ENCODE results near the gene SPINK6.

Gene SPINK6

GRCh38 chr5:148202531-148203203 is at the start of gene SPINK6:
TSS of gene SPINK6 (plus strand) at chr5:148203042. CDS start at chr5:148203097, 55 bp downstream.
- DNase-seq (ENCODE audit: low spot score) = no peak

- no peak for DNase-seq (ENCODE audit: low spot score)
Observed at GRCh38 chr5:148156609-148157008, 46.2 kb upstream of the SPINK6 start.

GRCh38 chr5:148162038-148162437 is 40.8 kb upstream of the SPINK6 start:
- DNase-seq (ENCODE audit: low spot score) = no peak

GRCh38 chr5:148163345-148163744 is 39.5 kb upstream of the SPINK6 start:
- DNase-seq (ENCODE audit: low spot score) = no peak

GRCh38 chr5:148166550-148167283 is 36.1 kb upstream of the SPINK6 start:
- DNase-seq (ENCODE audit: low spot score) = no peak

GRCh38 chr5:148168246-148168645 is 34.6 kb upstream of the SPINK6 start, which contains the start of gene SPINK14:
TSS of gene SPINK14 (plus strand) at chr5:148168546. CDS start at chr5:148169733, 1,187 bp downstream.
- DNase-seq (ENCODE audit: low spot score) = no peak

- no peak for DNase-seq (ENCODE audit: low spot score)
Observed at GRCh38 chr5:148172377-148172776, 30.5 kb upstream of the SPINK6 start.

GRCh38 chr5:148176480-148176879 is 26.4 kb upstream of the SPINK6 start:
- no peak for DNase-seq (ENCODE audit: low spot score)

- no peak for DNase-seq (ENCODE audit: low spot score)
Observed at GRCh38 chr5:148177207-148177606, 25.6 kb upstream of the SPINK6 start.

- peak; percentile 71 for DNase-seq (ENCODE audit: low spot score)
Observed at GRCh38 chr5:148179234-148179824, 23.5 kb upstream of the SPINK6 start.

GRCh38 chr5:148186248-148187003 is 16.4 kb upstream of the SPINK6 start:
- no peak for DNase-seq (ENCODE audit: low spot score)

- no peak for DNase-seq (ENCODE audit: low spot score)
Observed at GRCh38 chr5:148191010-148191409, 11.8 kb upstream of the SPINK6 start.

GRCh38 chr5:148193202-148193601 is 9.6 kb upstream of the SPINK6 start:
- no peak for DNase-seq (ENCODE audit: low spot score)

- no peak for DNase-seq (ENCODE audit: low spot score)
Observed at GRCh38 chr5:148201151-148201550, 1.7 kb upstream of the SPINK6 start.

GRCh38 chr5:148205044-148205806 is 2.4 kb downstream of the SPINK6 start:
- DNase-seq (ENCODE audit: low spot score) = no peak

- no peak for DNase-seq (ENCODE audit: low spot score)
Observed at GRCh38 chr5:148205865-148206264, 3.0 kb downstream of the SPINK6 start.

GRCh38 chr5:148206620-148207019 is 3.8 kb downstream of the SPINK6 start:
- no peak for DNase-seq (ENCODE audit: low spot score)

- no peak for DNase-seq (ENCODE audit: low spot score)
Observed at GRCh38 chr5:148208226-148208625, 5.4 kb downstream of the SPINK6 start.

- DNase-seq (ENCODE audit: low spot score) = no peak
Observed at GRCh38 chr5:148209151-148209770, 6.4 kb downstream of the SPINK6 start.

- no peak for DNase-seq (ENCODE audit: low spot score)
Observed at GRCh38 chr5:148214665-148215185, 11.9 kb downstream of the SPINK6 start.

- DNase-seq (ENCODE audit: low spot score) = no peak
Observed at GRCh38 chr5:148221508-148221907, 18.7 kb downstream of the SPINK6 start.

Measured in NAMALWA (cell line).